ENCODE measurements around the gene FOXP1. TPM values are rescaled to one million over a fixed set of nuclear protein-coding genes. Genes with fewer than 3 reads are reported as not detected.

FOXP1 gene
- total and polyA plus RNA-seq, 9 of the 15 experiments (the other 6 are each of a cell fraction or from before 2014, with no cell fraction given): 7.7 to 34.5 (median 13.7) TPM

- DNase-seq (ENCODE audit: extremely low read depth in 1 of 4, low spot score in 3 of 4) (no peak), ATAC-seq (no peak), FAIRE-seq (no peak)
- no TSS peak for BruUV-seq (replicated peaks)
- Histone ChIP-seq H3K4me2 (ENCODE audit: insufficient read depth, low read length) (no peak overlapping the region), H3K9me1 (ENCODE audit: control insufficient read depth, insufficient read depth, low read length) (no peaks in the 10 kb centered on the region), H3K4me1 (replicated peaks in 1 of 2; ENCODE audit: control insufficient read depth in 2 of 2, insufficient read depth in 2 of 2, low read length in 2 of 2) (peaks cover 0 to 13% of the 10 kb centered on the region in 2 experiments; a peak in 3 of 5 replicates), H3K36me3 (ENCODE audit: control insufficient read depth, insufficient read depth, low read length) (peaks cover 79% of the 10 kb centered on the region), H3K27ac (ENCODE audit: extremely low read depth, low read depth, low read length) (no peak overlapping the region), H4K20me1 (replicated peaks; ENCODE audit: control insufficient read depth, insufficient read depth, low read length) (no peaks in the 10 kb centered on the region), H3K79me2 (ENCODE audit: control insufficient read depth, insufficient read depth, low read length) (no peaks in the 10 kb centered on the region), H2AFZ (ENCODE audit: low read depth, low read length) (no peak overlapping the region), H3K9ac (ENCODE audit: insufficient read depth in 1 of 2, low read depth in 2 of 2, low read length in 2 of 2) (no peak overlapping the region), H3K27me3 (ENCODE audit: control insufficient read depth in 2 of 2, insufficient read depth in 2 of 2, low read length in 2 of 2) (no peaks in the 10 kb centered on the region), H3K9me3 (replicated peaks; ENCODE audit: control insufficient read depth, insufficient read depth, low read depth, low read length) (no peaks in the 10 kb centered on the region), H3K4me3 (no peak overlapping the region)
- ChIA-PET POLR2A (interaction anchor here (0.6 kb wide), 1 partner anchor 9 kb away, joined by 3 read pairs; no protein-coding TSS in a partner anchor), CTCF (ENCODE audit: low intra/inter-chr PET ratio) (no interaction called here)
- WGBS (ENCODE audit: insufficient coverage, low coverage, missing lambda C conversion rate): 85% methylated on average over 11 of the region's 12 CpGs
- intact Hi-C loops (cut with micrococcal nuclease) (no loop called here), in situ Hi-C loops (cut with MboI) (no loop called here)
- TF ChIP-seq, protein P1, sequence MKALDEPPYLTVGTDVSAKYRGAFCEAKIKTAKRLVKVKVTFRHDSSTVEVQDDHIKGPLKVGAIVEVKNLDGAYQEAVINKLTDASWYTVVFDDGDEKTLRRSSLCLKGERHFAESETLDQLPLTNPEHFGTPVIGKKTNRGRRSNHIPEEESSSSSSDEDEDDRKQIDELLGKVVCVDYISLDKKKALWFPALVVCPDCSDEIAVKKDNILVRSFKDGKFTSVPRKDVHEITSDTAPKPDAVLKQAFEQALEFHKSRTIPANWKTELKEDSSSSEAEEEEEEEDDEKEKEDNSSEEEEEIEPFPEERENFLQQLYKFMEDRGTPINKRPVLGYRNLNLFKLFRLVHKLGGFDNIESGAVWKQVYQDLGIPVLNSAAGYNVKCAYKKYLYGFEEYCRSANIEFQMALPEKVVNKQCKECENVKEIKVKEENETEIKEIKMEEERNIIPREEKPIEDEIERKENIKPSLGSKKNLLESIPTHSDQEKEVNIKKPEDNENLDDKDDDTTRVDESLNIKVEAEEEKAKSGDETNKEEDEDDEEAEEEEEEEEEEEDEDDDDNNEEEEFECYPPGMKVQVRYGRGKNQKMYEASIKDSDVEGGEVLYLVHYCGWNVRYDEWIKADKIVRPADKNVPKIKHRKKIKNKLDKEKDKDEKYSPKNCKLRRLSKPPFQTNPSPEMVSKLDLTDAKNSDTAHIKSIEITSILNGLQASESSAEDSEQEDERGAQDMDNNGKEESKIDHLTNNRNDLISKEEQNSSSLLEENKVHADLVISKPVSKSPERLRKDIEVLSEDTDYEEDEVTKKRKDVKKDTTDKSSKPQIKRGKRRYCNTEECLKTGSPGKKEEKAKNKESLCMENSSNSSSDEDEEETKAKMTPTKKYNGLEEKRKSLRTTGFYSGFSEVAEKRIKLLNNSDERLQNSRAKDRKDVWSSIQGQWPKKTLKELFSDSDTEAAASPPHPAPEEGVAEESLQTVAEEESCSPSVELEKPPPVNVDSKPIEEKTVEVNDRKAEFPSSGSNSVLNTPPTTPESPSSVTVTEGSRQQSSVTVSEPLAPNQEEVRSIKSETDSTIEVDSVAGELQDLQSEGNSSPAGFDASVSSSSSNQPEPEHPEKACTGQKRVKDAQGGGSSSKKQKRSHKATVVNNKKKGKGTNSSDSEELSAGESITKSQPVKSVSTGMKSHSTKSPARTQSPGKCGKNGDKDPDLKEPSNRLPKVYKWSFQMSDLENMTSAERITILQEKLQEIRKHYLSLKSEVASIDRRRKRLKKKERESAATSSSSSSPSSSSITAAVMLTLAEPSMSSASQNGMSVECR (CRISPR knock-in tag; IDR thresholded peaks at IDR 0.05): no peak
- TF ChIP-seq ZZZ3 (IDR thresholded peaks at IDR 0.05) (no peak), TAF9B (IDR thresholded peaks at IDR 0.05; ENCODE audit: partially characterized antibody) (no peak), E2F6 (IDR thresholded peaks at IDR 0.05; ENCODE audit: borderline replicate concordance in 1 of 2, extremely low read depth in 1 of 2, insufficient read depth in 1 of 2, insufficient read length in 1 of 2, low read depth in 1 of 2, low read length in 1 of 2, poor library complexity in 1 of 2, severe bottlenecking in 1 of 2) (no peak), PATZ1 (CRISPR knock-in tag; IDR thresholded peaks at IDR 0.05; ENCODE audit: borderline replicate concordance) (no peak), SRSF7 (optimal IDR thresholded peaks at IDR 0.05; ENCODE audit: low read depth, low read length) (no peak), GABPA (tag; conservative IDR thresholded peaks at IDR 0.05; ENCODE audit: low read depth) (no peak)
Observed at GRCh38 chr3:71048948-71049347, 534.6 kb downstream of the FOXP1 start.
